Measurements from ENCODE around the gene RPE.

DNA sequence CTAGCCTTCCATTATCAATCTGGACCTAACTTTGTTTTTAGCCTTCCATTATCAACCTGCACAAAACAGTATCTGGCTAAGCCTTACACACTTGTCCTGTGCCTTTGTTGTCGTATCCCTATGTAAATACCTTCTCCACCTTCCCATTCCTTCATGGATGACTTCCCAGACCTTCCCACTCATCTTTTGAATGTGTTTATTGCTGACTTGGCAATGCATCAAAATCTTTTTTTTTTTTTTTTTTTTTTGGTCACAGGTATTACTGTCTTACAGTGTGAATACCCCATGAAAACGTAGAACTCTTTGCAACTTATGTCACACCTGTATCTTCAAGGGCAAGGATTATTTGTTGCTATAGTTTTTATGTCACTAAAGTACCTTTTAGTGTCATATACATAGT, 25.7 kb downstream of the RPE start:
- TF ChIP-seq, protein P1, sequence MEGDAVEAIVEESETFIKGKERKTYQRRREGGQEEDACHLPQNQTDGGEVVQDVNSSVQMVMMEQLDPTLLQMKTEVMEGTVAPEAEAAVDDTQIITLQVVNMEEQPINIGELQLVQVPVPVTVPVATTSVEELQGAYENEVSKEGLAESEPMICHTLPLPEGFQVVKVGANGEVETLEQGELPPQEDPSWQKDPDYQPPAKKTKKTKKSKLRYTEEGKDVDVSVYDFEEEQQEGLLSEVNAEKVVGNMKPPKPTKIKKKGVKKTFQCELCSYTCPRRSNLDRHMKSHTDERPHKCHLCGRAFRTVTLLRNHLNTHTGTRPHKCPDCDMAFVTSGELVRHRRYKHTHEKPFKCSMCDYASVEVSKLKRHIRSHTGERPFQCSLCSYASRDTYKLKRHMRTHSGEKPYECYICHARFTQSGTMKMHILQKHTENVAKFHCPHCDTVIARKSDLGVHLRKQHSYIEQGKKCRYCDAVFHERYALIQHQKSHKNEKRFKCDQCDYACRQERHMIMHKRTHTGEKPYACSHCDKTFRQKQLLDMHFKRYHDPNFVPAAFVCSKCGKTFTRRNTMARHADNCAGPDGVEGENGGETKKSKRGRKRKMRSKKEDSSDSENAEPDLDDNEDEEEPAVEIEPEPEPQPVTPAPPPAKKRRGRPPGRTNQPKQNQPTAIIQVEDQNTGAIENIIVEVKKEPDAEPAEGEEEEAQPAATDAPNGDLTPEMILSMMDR (IDR thresholded peaks at IDR 0.05): no peak
- no peak for TF ChIP-seq ZFX (IDR thresholded peaks at IDR 0.05; ENCODE audit: borderline replicate concordance)

All from 22Rv1 (cell line).